Mesendoderm (in vitro differentiated cells): Measurements from ENCODE around the gene SCFD2.
A peak's percentile ranks its signal among the peaks of the same experiment; 100 is the strongest.
"Not testable (repeated sequence)": the region's sequence is repeated elsewhere in the genome, so short reads cannot be mapped to it uniquely, and the experiment has no call there.

Source experiments
- DNase-seq: peaks from one replicate; pipeline ENCODE4 v3.0.0; 2013
- H2AK5ac ChIP-seq: 2 replicates; pipeline ENCODE4 v1.6.1; 2013; ENCODE audit warnings: low read length, inconsistent platforms
- H2BK120ac ChIP-seq: 2 replicates; pipeline ENCODE4 v1.6.1; 2013; ENCODE audit warnings: low read depth, mild to moderate bottlenecking, low read length, moderate library complexity, mixed read lengths
- H2BK15ac ChIP-seq: replicated peaks from 2 replicates; pipeline ENCODE4 v1.6.1; 2013; ENCODE audit warnings: low read depth, mild to moderate bottlenecking, moderate library complexity
- H2BK5ac ChIP-seq: 2 replicates; pipeline ENCODE4 v1.6.1; 2013; ENCODE audit warnings: low read length, inconsistent platforms
- H3K18ac ChIP-seq: 2 replicates; pipeline ENCODE4 v1.6.1; 2013; ENCODE audit warnings: mild to moderate bottlenecking, low read length, mixed read lengths
- H3K23ac ChIP-seq: one replicate; pipeline ENCODE4 v1.6.1; 2013; ENCODE audit warnings: low read length
- H3K27ac ChIP-seq: 2 replicates; pipeline ENCODE4 v1.5.1; 2013; ENCODE audit warnings: low read depth, mild to moderate bottlenecking, inconsistent platforms, low read length, moderate library complexity
- H3K27me3 ChIP-seq: 2 replicates; pipeline ENCODE4 v1.6.1; 2013; ENCODE audit warnings: low read length, control low read depth, mild to moderate bottlenecking, inconsistent platforms; ENCODE audit not compliant: insufficient read depth, poor library complexity
- H3K36me3 ChIP-seq: 2 replicates; pipeline ENCODE4 v1.6.1; 2013; ENCODE audit warnings: low read length, inconsistent platforms; ENCODE audit not compliant: control insufficient read depth, insufficient read depth
- H3K4ac ChIP-seq: one replicate; pipeline ENCODE4 v1.6.1; 2013; ENCODE audit warnings: low read depth, mild to moderate bottlenecking, low read length, moderate library complexity
- H3K4me1 ChIP-seq: 2 replicates; pipeline ENCODE4 v1.6.1; 2013; ENCODE audit warnings: low read depth, low read length, inconsistent platforms; ENCODE audit not compliant: control insufficient read depth
- H3K4me2 ChIP-seq: 2 replicates; pipeline ENCODE4 v1.6.1; 2013; ENCODE audit warnings: low read length
- H3K4me3 ChIP-seq: 2 replicates; pipeline ENCODE4 v1.5.1; 2013; ENCODE audit warnings: mild to moderate bottlenecking, low read length
- H3K56ac ChIP-seq: one replicate; pipeline ENCODE4 v1.6.1; 2013; ENCODE audit warnings: low read length
- H3K79me1 ChIP-seq: 2 replicates; pipeline ENCODE4 v1.6.1; 2013; ENCODE audit warnings: low read length, inconsistent platforms
- H3K79me2 ChIP-seq: 2 replicates; pipeline ENCODE4 v1.6.1; 2013; ENCODE audit warnings: mild to moderate bottlenecking, low read length; ENCODE audit not compliant: control insufficient read depth, insufficient read depth
- H3K9ac ChIP-seq: 2 replicates; pipeline ENCODE4 v1.6.1; 2013; ENCODE audit warnings: low read length, inconsistent platforms
- H4K5ac ChIP-seq: one replicate; pipeline ENCODE4 v1.6.1; 2013; ENCODE audit warnings: low read length
- H4K8ac ChIP-seq: one replicate; pipeline ENCODE4 v1.6.1; 2013; ENCODE audit warnings: low read depth, mild to moderate bottlenecking, control low read depth, low read length, moderate library complexity
- WGBS: extraction: QIAGEN DNeasy Blood & Tissue Kit; methylation state at CpG from one replicate; pipeline ENCODE4 v1.1.7; 2013; ENCODE audit warnings: low lambda C conversion rate, missing lambda C conversion rate; ENCODE audit not compliant: insufficient coverage; ENCODE audit errors: extremely low coverage; 5-methylcytosine and 5-hydroxymethylcytosine counted together

The SCFD2 gene

GRCh38 chr4:52836678-52837077 is 529.2 kb downstream of the SCFD2 start:
- peak overlapping the region; percentile 96 for H2AK5ac ChIP-seq
- peak overlapping the region; percentile 87 for H2BK15ac ChIP-seq
- no peak overlapping the region for H3K4ac ChIP-seq
- H3K79me2 ChIP-seq, result no peaks in the 10 kb centered on the region
- no peak overlapping the region for H4K8ac ChIP-seq
- H3K18ac ChIP-seq, result peak overlapping the region; percentile 95
- DNase-seq, result no peak
- peak overlapping the region; percentile 13 for H3K27ac ChIP-seq
- H3K9ac ChIP-seq, result no peak overlapping the region
- H3K56ac ChIP-seq, result peak overlapping the region; percentile 58
- H3K23ac ChIP-seq, result no peak overlapping the region
- peaks cover 41% of the 10 kb centered on the region for H3K4me1 ChIP-seq
- no CpG with 5 or more reads among the region's 7 CpGs for WGBS
- no peak overlapping the region for H3K4me3 ChIP-seq
- H2BK5ac ChIP-seq, result peak overlapping the region; percentile 83
- no peak overlapping the region for H4K5ac ChIP-seq
- no peaks in the 10 kb centered on the region for H3K79me1 ChIP-seq
- no peaks in the 10 kb centered on the region for H3K27me3 ChIP-seq
- no peaks in the 10 kb centered on the region for H3K36me3 ChIP-seq
- H2BK120ac ChIP-seq, result peak overlapping the region; percentile 79
- no peak overlapping the region for H3K4me2 ChIP-seq

DNA sequence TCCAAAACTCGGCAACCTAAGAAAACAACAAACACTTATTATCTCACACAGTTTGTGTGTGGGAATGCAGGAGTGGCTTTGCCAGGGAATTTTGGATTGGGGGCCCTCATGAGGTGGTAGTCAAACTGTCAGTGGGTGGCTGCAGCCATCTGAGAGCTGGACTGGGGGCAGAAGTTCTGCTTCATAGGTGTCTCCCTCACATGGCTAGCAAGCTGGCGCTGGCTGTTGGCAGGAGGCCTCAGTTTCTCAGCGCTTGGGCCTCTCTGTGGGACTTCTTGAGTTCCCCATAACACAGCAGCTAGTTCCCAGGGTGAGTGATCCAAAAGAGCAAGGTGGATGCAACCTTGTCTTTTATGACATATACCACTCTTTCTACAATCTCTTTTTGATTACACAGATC is 529.7 kb downstream of the SCFD2 start:
- peak overlapping the region; percentile 2 for H3K27ac ChIP-seq
- H4K8ac ChIP-seq, result no peak overlapping the region
- peak overlapping the region; percentile 96 for H2AK5ac ChIP-seq
- no peaks in the 10 kb centered on the region for H3K79me2 ChIP-seq
- H3K27me3 ChIP-seq, result no peaks in the 10 kb centered on the region
- H3K79me1 ChIP-seq, result no peaks in the 10 kb centered on the region
- peak overlapping the region; percentile 95 for H3K18ac ChIP-seq
- no peak overlapping the region for H3K4me3 ChIP-seq
- DNase-seq, result no peak
- peak overlapping the region; percentile 79 for H2BK120ac ChIP-seq
- H3K36me3 ChIP-seq, result no peaks in the 10 kb centered on the region
- no CpG with 5 or more reads among the region's 3 CpGs for WGBS
- H2BK15ac ChIP-seq, result peak overlapping the region; percentile 87
- no peak overlapping the region for H3K4me2 ChIP-seq
- H3K4me1 ChIP-seq, result peaks cover 41% of the 10 kb centered on the region
- H3K23ac ChIP-seq, result no peak overlapping the region
- peak overlapping the region; percentile 1 for H3K9ac ChIP-seq
- peak overlapping the region; percentile 52 for H3K56ac ChIP-seq
- peak overlapping the region; percentile 83 for H2BK5ac ChIP-seq
- no peak overlapping the region for H4K5ac ChIP-seq
- peak overlapping the region; percentile 97 for H3K4ac ChIP-seq

- H3K79me1 ChIP-seq, H2AK5ac ChIP-seq, H3K9ac ChIP-seq, H3K4me2 ChIP-seq, H3K23ac ChIP-seq, H3K36me3 ChIP-seq, H3K4me3 ChIP-seq, H3K79me2 ChIP-seq, H2BK15ac ChIP-seq, H4K8ac ChIP-seq, H4K5ac ChIP-seq, H3K4ac ChIP-seq, H3K27me3 ChIP-seq: not testable (repeated sequence)
- WGBS, result no CpG with 5 or more reads among the region's 8 CpGs
- H2BK5ac ChIP-seq, result peak overlapping the region; percentile 66
- peak overlapping the region; percentile 61 for H3K18ac ChIP-seq
- peak overlapping the region; percentile 69 for H3K56ac ChIP-seq
- H3K27ac ChIP-seq, result peak overlapping the region; percentile 56
- H2BK120ac ChIP-seq, result peak overlapping the region; percentile 63
- DNase-seq, result peak; percentile 80
- H3K4me1 ChIP-seq, result peaks cover 39% of the 10 kb centered on the region
Observed at GRCh38 chr4:52834641-52835456, 531.0 kb downstream of the SCFD2 start.

DNA sequence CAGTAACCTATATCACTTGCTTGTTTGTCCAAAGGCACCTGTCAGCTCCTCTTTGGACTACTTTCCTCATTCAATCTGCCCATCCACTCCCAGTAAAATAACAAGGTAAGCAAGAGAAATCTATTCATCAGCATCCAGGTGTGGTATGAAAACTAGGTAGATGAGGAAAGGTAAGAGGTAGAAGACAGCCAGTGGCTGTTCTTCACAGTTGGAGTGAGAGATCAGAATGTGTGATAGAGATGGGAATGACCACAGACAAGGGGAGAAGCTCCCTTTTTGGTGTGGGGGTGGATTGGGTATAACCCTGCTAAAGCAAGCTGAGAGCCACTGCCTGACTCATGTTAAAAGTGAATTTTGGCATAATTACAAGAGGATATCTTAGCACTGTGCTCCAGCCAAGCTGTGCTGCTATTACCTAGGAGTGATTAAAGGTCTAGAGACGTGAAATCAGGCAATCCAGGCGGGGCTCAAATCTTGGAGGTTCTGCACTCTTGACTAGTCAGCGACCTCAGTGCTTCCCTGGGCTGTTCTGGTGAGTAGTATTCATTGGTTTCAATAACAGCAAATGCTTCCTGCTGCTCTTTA is 531.8 kb downstream of the SCFD2 start:
- no peak overlapping the region for H2AK5ac ChIP-seq
- H3K79me2 ChIP-seq, result no peaks in the 10 kb centered on the region
- peak; percentile 86 for DNase-seq
- H3K36me3 ChIP-seq, result no peaks in the 10 kb centered on the region
- H3K4ac ChIP-seq, result peak overlapping the region; percentile 83
- peaks cover 33% of the 10 kb centered on the region for H3K4me1 ChIP-seq
- peak overlapping the region; percentile 12 for H2BK5ac ChIP-seq
- no peak overlapping the region for H2BK15ac ChIP-seq
- H3K79me1 ChIP-seq, result no peaks in the 10 kb centered on the region
- no CpG with 5 or more reads among the region's 3 CpGs for WGBS
- no peak overlapping the region for H3K23ac ChIP-seq
- H3K9ac ChIP-seq, result peak overlapping the region; percentile 9
- no peak overlapping the region for H4K5ac ChIP-seq
- peak overlapping the region; percentile 76 for H2BK120ac ChIP-seq
- no peak overlapping the region for H3K4me3 ChIP-seq
- H3K27ac ChIP-seq, result peak overlapping the region; percentile 37
- no peaks in the 10 kb centered on the region for H3K27me3 ChIP-seq
- peak overlapping the region; percentile 69 for H3K56ac ChIP-seq
- no peak overlapping the region for H4K8ac ChIP-seq
- H3K18ac ChIP-seq, result peak overlapping the region; percentile 61
- H3K4me2 ChIP-seq, result no peak overlapping the region

DNA sequence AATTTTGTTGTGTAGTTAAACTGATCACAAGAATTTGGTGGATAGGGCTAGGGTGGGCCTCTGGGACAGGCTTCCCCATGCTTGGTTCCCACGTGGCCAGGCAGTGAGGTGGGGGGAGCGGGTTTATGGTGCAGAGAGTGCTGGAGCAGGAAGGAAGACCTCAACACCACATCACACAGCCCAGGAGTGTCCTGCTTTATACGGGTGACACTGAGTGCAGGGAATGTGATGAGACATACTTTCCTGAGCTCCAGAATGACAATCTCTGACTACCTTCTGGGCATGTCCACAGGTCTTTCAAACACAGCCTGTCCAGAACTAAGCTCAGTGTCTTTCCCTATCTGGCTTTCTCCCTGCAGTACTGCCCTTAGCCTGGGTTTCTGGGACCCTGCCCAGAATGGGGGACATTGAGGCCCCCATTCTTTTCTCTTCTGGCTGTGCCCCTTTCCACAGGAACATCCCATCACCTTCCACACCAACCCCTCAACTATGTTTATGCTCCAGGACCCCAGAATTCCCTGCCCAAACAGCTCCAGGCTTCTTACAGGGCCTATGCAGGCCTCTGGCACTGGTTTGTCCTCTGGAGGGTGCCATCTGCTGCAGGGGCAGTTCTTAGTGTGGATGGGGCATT is 540.3 kb downstream of the SCFD2 start:
- H2BK5ac ChIP-seq, result no peak overlapping the region
- no peaks in the 10 kb centered on the region for H3K27me3 ChIP-seq
- H3K18ac ChIP-seq, result peak overlapping the region; percentile 15
- no CpG with 5 or more reads among the region's 3 CpGs for WGBS
- no peak overlapping the region for H2BK120ac ChIP-seq
- no peaks in the 10 kb centered on the region for H3K79me2 ChIP-seq
- H3K4me3 ChIP-seq, result no peak overlapping the region
- no peak overlapping the region for H3K27ac ChIP-seq
- H4K8ac ChIP-seq, result no peak overlapping the region
- H3K9ac ChIP-seq, result peak overlapping the region; percentile 34
- peak overlapping the region; percentile 47 for H3K4ac ChIP-seq
- no peak overlapping the region for H2BK15ac ChIP-seq
- H3K4me2 ChIP-seq, result no peak overlapping the region
- no peaks in the 10 kb centered on the region for H3K36me3 ChIP-seq
- H3K23ac ChIP-seq, result no peak overlapping the region
- no peak overlapping the region for H2AK5ac ChIP-seq
- H3K79me1 ChIP-seq, result no peaks in the 10 kb centered on the region
- peak; percentile 47 for DNase-seq
- H4K5ac ChIP-seq, result no peak overlapping the region
- peaks cover 2% of the 10 kb centered on the region for H3K4me1 ChIP-seq
- peak overlapping the region; percentile 69 for H3K56ac ChIP-seq
